HG02588 (cell line): ENCODE measurements around the gene SLC39A3.

Source experiments
- ATAC-seq: cut with Tn5 transposase; IDR thresholded peaks from one replicate; pipeline ENCODE4 v1.9.1; 2021; ENCODE audit warnings: mild to moderate bottlenecking, moderate library complexity; ENCODE audit not compliant: unreplicated experiment

SLC39A3 gene

DNA sequence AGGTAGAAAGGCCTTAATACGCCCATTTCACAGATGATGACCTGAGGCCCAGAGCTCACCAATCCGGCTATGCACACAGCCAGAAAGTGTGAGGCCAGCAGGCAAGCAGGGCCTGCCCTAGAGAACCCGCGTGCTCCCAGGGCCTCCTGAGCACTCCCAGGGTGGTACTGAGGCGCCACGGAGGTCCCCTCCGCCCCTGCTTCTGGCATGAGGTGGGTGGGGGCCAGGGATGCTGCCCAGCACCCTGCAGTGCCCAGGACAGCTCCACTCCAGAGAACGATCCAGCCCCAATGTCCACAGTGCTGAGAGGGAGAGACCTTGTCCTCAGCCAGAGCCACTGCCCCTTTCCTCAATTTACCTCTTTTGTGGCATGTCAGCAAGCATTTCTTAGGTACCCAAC, 29.4 kb upstream of the SLC39A3 start:
- no peak for ATAC-seq

DNA sequence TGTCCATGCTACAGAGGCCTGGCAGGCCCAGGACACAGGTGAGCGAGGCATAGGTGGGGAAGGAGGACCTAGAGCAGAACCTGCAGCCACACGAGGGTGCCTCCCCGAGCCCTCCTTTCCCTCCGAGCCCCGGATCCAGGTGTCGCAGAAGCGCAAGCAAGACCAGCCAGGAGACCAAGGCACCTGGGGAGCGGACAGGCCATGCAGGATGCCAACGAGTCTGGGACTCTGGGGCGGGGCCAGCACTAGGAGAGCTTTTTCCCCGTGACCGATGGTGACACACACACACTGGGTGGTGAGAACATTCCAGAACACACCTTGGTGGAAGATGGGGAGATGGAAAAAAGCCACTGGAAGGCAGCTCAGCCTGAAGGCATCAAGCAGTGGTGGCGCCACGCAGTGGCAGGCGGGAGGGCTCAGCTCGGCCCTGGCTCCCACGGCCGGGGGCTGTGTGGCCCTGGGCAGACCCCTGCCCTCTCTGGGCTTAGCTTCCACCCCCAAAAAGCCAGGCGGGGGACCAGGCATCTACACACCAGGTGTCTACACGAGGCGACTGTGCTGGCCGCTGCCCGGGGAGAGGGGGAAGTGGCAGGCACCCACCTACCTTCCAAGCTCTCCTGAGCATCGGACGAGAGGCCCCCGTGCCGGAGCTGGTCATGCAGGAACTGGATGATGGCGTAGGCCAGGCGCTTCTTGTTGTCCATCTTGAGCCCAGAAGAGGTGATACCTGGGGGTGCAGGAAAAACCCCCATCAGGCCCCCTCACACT, 28.7 kb upstream of the SLC39A3 start:
- ATAC-seq, result no peak

DNA sequence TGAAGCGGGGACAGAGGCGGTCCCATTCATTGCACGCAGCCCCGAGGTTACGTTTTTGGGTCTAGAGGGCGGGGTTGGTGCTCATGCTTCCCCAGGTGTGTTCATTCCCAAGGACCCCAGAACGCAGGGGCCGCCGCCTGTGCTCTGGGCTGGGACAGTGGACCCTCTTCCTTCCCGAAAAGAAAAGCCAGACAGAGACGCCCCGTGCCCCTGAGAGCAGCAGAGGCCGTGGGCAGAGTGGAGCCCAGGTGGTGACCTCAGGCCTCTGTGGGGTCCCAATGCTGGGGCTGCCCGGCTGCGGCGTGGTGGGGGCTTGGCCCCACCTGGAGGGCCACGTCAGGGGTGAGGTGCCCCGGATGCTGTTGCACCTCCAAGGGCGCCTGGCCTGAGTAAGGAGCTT, 27.9 kb upstream of the SLC39A3 start:
- ATAC-seq, result no peak

DNA sequence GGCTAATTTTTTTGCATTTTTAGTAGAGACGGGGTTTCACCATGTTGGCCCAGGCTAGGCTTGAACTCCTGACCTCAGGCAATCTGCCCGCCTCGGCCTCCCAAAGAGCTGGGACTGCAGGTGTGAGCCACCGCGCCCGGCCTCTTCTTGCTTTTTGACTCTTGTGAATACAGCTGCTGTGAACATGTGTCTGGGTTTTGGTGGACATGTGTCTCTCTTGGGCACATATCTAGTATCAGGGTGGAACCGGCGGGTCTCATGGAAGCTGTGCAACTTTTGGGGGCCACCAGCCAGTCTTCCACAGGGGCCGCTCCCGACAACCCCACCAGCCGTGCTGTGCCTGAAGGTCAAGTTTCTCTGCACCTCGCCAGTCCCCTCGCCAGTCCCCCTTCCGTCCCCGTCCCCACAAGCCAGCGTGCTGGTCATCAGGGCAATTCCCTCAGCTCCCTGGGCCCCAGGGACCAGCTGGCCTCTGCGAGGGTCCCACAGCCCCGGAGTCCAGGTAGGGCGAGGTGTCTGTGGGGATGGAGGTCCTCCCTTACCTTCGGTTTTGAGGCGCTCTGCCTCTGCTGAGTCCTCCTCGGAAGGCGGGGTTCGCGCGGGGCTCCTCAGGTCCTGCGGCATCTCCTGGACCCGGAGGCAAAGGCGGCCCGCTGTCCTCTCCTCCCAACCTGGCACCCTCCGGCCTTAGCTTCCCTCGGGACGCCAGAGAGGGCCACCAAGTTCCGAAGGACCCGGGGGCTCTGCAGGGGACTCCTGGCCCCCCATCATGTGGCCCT, 27.0 kb upstream of the SLC39A3 start:
- no peak for ATAC-seq

DNA sequence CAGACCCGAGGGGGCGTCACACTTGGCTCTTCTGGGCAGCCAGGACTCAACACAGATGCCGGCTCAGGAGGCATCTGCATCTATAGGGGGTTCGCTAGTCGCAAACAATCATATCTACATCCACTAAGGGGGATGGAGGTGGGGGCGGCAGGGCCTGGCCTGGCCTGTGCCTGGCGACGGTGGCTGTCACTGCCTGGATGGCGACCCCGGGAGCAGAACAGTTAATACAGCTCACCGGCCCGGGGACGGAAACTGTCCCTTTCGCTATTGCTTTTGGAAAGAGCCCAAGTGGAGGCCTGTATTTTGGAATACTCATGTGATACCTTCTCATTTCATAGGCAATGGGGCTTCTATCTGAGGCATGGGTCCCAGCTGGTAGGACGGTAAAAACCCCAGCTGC, 25.6 kb upstream of the SLC39A3 start:
- ATAC-seq, result no peak

DNA sequence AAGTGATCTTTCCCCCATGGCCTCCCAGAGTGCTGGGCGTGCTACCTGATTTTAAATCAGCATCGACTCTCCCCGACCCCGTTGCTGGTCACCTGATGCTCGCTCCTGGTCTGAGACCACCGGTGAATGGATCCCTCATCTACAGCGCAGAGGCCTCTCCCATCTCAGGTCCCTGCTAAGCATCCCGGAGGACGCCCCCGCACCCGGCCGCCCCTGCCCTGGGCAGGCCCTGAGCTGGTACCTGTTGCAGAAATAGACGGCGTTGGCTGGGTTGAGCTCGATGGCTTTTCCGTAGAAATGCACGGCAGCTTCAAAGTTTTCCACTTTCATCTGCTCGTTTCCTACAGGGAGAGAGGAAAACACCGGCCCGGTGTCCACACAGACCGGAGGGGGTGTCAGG, 25.1 kb upstream of the SLC39A3 start:
- no peak for ATAC-seq

DNA sequence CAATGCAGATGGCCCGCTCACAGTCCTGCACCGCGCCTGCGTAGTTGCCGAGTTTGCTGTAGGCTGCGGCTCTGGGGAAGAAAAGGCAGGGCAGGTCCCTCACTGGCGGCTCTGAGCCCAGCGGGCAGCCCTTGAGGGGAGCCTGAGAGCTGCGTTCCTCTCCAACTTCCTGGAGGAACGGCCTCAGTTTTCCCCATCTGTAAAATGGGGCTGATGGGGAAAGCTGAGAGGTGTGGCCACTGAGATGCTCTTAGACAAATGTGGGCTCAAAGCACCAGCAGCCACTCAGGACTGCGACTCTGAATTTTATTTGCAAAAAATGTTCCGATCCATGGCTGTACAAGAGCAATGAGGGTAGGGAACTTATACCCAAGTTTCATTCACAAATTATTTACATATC, 23.9 kb upstream of the SLC39A3 start:
- no peak for ATAC-seq

DNA sequence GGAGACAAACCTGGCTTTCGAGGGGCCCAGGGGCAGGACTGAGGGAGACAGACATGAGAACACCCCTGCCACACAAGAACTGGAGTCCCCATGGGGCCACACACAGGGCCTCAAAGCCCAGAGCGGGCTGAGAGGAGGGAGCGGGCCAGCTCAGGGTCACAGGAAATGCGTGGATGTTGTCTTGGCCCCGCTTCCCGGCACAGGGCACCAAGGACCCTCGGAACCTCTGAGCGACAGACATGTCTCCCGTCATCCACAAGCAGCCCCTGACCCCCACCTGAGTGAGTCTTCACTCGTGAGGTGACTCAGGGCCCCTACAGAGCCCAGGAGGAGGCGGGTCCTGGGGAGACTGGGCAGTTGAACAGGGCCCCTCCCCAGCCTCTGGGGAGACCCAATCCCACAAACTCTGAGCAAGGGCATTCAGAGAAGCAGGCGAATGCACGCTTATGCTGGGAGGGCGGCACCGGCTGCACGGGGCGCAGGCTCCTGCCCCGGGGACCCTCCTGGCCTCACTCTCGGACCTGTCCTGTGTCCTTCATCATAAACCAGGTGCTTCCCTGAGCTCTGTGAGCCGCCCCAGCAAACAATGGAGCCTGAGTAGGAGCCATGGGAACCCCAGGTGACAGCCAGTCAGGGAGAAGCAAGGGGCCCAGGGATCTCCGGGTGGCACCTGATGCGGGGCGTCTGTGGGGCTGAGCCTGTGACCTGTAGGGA, 23.1 kb upstream of the SLC39A3 start:
- no peak for ATAC-seq

DNA sequence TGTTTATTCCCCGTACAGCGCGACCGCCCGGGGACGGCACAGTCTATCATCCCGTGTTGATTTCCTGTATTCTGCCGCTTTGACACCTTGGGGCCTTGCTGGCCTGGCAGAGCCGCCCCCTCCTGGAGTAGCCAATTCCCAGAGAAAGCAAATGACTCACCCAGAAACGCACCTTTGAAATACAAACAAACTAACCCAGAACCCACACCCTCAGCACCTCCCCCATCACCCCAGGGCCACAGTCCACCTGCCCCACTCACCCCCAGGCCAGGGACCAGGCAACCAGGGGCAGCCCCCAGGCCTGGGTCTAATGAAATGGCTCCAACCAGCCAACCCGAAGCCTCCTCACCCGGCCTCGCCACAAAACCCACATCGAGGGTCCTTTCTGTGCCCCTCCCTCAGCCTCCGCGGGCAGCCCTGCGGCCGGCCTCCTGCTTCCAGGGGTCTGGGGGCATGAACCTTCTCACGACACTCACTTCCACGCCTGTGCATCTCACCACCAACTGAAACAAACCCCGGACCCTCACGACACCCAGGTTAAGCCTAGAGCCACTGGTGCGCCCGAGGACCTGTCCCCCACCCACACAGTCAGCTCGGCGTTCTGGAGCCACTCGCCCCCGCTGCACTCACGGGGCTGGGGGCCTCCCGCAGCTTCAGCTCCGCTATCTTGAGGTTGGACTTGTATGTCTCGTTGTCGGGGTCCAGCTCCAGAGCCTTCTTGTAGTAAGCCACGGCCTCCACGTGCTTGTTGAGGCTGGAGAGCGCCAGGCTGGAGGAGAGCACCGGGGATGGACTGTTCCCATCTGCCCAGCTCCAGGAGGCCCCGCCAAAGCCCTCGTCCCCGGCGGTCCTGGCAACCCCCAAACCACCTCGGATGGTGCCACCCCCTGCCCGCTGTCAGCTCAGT, 22.3 kb upstream of the SLC39A3 start:
- ATAC-seq, result no peak

DNA sequence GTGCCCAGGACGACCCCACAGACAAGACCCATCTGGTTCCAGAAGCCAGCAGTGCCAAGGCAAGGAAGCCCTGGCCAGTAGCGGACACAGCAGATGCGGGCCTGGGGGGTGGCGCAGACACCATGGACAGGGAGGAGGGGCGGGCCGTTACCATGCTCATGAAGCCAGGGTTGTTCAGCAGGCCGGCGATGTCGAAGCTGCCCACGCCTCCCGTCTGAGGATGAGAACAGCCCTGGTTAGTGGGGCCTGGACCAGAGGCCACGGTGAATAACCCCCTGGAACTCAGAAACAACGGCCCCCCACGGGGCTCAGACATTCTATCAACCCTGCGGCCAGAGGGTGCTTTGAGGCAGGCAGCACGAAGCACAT, 21.5 kb upstream of the SLC39A3 start:
- ATAC-seq, result no peak

DNA sequence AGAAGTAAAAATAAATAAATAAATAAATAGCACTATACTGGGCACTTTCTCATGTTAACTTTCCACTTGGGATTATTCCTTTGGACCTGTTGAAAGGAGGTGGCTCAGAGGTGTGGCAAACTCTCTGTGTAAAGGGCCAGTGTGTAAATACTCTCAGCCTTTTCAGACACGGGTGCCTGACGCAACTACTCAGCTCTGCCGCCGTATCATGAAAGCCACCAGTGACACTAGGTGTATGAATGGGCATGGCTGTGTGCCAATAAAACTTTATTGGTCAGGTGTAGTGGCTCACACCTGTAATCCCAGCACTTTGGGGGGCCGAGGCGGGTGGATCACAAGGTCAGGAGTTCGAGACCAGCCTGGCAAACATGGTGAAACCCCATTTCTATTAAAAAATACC, 20.1 kb upstream of the SLC39A3 start:
- ATAC-seq, result no peak

DNA sequence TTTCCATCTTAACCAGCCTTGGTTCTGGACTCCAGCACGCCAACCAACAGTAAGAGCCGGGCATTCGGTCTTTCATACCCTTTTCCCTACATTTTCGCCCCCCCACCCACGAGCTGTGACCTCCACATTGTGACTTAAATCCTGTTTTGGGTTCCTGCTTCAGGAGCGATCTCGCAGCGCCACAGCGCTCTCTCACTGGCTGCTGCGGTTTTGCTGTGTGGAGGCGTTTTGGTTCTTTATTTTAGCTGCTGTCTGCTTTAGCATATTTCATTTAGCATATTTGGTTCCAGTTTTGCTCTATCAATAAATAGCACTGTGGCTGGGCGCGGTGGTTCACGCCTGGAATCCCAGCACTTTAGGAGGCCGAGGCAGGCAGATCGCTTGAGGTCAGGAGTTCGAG, 19.5 kb upstream of the SLC39A3 start:
- no peak for ATAC-seq

DNA sequence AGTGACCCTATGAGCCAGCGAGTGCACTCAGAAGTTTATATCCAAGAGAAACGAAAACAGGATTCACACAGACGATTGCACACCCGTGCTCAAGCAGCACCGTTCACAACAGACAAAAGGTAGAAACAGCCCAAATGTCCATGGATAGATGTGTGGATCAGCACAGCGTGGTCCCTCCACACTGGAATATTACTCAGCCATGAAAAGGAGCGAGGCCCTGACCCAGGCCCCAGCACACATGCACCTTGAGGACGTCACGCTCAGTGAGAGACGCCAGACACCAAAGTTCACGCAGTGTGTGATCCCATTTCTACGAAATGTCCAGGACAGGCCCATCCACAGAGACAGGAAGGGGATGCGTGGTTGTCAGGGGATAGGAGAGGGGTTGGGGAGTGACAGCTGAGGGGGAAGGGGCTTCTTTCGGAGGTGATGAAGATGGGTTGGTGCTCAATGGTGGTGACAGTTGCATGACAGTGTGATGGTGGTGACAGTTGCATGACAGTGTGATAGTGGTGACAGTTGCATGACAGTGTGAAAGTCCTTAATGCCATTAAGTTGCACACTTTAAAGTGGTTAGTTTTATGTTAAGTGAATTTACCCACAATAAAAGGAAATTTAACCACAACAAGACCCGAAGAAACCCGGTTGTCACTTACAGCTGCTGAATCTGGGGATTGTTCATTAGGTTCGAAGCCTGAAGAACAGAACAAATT, 18.9 kb upstream of the SLC39A3 start:
- ATAC-seq, result no peak

DNA sequence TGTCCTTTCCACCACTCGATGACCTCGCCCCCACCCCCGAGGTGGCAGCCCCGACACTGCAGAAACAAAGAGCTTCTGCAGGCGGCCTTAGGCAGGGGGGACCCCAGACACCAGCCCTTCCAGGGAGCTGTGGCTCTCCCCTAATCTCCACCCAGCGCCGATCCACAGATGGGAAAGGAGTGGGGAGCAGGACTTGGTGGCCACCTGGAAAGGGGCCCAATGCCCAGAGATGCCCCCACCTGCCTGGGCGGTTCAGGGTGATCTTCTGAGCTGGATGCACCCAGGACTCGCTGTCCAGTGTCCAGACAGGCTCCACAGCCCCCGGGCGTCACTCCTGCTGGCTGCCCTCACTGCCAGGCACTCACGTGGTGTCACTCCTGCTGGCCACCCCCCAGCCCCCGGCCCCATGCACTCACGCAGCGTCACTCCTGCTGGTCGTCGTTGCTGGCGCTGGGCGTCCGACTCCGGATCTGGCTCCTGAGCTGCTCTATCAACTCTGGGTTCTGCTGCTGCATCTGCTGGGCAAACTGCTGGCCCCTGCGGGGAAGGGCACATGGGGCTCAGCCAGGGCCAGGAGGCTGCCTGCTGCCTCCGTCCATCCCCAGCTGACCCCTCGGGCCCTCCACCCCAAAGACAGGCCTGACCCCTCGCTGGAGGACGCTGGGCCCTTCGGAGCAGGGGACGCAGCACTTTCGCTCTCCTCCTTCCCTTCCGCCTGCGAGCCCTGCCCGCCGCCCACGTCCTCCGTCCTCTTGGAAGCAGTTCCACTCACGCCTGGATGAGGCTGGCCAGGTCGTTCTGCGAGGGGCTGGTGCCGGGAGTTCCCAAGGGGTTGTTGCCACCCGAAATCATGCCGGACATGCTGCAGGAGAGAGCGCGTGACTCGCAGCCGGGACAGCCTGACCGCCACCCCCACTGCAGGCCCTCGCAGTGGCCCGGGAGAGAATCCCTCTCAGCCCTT, 17.4 kb upstream of the SLC39A3 start:
- ATAC-seq, result no peak

DNA sequence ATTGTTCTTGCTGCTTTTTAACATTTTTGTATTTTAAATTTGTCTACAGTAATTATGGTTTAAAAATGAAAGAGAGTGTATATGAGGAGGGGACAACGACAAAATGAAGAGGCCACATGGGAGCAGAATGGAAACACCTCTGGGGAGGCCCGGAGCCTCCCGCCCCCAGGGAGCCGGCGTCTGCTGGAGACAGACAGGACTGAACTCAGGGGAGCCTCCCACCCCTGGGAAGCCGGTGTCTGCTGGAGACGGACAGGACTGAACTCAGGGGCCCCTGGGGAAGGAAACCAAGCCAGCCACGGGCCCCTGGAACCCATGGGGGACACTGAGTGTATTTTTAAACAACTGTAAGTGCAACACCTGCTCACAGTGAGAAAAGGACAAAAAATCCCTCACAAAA, 16.7 kb upstream of the SLC39A3 start:
- no peak for ATAC-seq

DNA sequence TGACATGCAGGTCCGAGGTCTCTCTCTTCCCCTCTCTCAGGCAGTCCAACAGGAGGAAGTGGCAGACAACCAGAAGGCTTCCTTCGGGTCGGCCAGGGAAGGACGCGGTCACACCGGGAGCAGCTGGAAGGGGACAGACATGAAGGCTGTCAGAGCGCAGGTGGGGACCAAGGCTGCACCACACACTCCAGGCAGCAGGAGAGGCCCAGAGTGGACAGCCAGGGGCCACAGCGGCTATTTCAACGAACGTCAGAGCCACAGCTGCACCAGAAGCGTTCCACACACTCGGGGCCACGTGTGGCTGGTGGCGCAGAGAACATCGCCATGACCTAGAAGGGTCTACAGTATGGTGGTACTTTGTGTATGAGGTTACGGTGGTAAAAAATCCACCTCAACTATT, 16.0 kb upstream of the SLC39A3 start:
- no peak for ATAC-seq

DNA sequence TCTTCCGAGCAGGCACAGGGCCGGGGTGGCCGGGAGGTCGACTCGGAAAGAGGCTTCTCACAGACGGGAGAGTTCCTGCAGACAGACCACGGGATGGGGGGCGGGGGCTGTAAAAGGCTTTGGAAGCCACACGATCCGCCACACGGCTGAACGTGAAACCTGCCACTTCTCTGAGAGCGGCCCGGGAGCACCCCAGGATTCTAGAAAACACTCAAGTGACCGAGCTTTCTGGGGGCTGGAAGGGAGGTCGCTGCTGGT, 15.6 kb upstream of the SLC39A3 start:
- no peak for ATAC-seq

DNA sequence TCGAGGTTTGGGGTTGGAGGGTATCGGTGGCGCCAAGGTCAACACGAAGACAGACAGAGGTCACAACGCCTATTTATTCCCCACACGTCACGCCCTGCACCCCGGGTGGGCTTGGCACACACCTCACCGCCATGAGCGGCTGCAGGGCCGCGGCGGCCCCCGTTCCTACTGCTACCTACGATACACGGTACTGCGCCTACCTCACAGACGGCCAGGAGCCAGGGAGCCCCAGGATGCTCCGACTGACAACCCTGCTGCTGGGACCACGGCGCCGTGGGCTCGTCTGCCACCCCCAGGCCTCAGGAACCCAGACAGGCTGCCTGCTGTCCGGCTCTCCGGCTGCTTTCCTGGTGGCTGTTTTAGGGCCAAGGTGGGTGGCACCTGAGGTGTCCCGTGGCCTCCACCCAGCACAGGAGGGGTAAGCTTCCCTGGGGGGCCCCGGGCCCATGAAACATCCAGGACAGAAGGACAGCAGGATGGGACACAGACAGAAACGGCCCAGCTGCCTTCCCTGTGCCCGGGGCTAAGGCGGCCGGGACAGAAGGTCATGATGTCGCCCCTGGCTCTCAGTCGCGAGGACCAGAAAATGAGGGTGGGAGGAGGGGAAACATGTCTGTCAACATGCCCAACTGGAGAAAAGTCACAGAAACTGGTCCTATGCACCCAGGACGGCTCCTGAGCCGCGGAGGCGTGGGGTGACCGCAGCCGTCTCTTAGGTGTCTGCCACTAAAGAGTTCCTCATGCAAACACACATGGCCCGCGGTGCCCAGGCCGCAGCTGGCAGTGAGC, 15.0 kb upstream of the SLC39A3 start:
- no peak for ATAC-seq

DNA sequence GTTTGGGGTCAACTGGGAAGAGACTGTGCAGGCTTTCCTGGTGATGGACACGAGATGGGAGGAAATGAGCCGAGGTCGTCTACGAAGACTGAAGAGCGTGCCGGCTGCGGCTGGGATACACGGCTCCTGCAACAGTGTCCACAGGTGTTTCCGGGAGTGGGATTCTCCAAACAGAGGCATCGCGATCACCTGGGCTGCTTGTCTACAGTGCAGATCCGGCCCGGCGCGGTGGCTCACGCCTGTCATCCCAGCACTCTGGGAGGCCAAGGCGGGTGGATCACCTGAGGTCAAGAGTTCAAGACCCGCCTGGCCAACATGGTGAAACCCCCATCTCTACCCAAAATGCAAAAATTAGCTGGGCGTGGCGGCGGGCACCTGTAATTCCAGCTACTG, 11.6 kb upstream of the SLC39A3 start:
- ATAC-seq, result no peak
